Hematopoietic multipotent progenitor cell treated with erythropoietin and hydrocortisone succinate and interleukin-3 and kit ligand, for 17 days (in vitro differentiated cells): Measurements from ENCODE around the gene CH25H.

Experiments used
- DNase-seq: peaks from one replicate; pipeline ENCODE4 v3.0.0-alpha.2; 2015; ENCODE audit warnings: low spot score

Gene CH25H

DNA sequence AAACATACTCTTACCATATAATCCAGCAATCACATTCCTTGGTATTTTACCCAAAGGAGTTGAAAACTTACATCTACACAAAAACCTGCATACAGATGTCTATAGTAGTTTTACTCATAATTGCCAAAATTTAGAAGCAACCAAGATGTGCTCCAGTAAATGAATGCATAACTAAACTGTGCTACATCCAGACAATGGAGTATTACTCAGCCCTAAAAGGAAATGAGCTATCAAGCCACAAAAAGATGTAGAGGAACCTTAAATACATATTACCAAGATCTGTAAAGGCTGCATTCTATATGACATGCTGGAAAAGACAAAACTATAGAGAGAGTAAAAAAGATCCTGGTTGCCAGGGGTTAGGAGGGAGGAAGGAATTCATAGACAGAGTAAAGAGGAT, 21.8 kb upstream of the CH25H start:
- DNase-seq, result no peak

DNA sequence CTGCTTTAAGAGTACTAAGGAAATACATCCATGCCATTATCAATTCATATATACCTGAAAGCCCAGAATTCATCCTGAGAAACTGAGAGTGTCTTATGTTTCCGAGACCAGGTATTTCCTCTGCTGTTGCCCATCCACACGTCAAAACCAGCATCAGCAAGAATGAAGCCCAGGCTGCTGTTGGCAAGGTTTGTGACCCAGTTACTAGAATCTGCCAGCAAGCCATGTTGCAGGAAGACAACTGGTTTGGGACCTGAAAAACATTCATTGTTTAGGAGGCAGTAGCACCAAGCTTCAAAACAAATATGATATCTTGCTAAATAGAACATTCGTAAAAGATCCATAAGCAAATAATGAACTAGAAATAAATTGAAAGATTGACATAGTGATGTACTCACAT, 21.0 kb upstream of the CH25H start:
- no peak for DNase-seq

DNA sequence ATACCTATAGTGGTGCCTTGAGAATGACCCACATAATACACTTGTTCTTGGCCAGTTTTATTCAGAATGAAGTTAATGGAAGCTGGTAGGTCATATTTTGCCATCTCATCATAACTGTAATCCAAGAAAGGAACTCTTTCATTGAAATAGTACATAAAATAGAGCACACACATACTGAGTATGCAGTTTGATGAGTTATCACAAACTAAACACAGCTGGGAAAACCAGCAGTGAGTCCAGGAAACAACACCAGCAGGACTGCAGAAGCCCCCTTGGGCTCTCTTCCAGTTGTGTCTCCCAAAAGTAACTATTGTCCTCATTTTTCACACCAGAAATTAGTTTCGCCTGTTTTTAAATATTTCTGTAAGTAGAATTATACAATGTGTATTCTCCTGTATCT, 19.8 kb upstream of the CH25H start:
- no peak for DNase-seq

DNA sequence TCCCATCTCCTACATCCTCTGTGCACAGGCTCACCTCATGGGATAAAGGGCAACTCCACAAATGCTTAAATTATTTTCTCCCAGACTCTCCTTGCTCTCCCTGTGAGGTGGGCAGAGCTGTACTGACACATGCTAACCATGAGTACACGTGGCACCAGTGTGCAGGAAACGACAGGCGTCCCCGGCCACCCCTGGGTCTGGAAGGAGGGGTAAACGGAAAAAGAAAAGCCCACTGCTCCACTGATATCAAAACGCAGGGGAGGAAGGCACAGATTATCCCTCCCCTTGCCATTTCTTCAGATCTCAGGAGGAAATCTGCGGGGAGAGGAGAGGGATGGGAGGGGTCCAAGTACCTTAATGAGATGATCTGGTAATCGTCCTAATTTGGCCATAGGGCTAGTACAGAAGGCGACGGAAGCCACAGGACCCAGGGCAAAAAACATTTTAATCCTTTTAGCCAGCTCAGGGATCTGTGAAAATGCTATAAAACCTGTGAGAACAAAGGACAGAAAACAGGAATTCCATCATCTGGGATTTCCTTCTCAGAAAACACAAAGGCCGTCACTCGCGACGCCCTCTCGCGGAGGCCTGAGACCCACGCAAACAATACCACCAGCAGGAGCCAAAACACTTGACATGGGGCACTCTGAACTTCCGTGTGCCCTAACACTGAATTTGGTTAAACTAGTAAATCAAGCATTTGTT, 17.8 kb upstream of the CH25H start:
- DNase-seq, result no peak

DNA sequence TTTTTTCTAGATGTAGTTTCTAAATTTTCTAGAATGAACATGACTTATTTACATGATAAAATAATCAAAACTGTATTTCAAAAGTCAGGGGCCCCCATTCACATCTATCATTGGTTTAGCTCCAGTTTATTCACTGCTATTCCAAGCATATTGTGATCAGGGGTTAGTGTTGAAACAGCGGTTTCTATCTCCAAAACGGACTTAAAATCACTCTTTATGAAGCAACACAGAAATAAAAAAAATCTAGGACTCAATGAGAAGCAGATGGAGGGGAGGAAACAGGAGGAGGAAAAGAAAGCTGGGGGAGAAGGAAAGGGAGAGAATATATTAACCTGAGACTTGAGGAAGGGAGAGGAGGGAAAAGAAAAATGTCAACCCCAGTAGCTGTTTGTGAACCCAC, 14.8 kb upstream of the CH25H start:
- no peak for DNase-seq

GRCh38 chr10:89219513-89220218, 12.5 kb upstream of the CH25H start:
- no peak for DNase-seq

- peak; percentile 76 for DNase-seq
Observed at GRCh38 chr10:89217057-89217990, 10.2 kb upstream of the CH25H start.

GRCh38 chr10:89216056-89216455, 8.9 kb upstream of the CH25H start:
- DNase-seq, result no peak

- DNase-seq, result no peak
Observed at GRCh38 chr10:89215511-89215910, 8.4 kb upstream of the CH25H start.

DNA sequence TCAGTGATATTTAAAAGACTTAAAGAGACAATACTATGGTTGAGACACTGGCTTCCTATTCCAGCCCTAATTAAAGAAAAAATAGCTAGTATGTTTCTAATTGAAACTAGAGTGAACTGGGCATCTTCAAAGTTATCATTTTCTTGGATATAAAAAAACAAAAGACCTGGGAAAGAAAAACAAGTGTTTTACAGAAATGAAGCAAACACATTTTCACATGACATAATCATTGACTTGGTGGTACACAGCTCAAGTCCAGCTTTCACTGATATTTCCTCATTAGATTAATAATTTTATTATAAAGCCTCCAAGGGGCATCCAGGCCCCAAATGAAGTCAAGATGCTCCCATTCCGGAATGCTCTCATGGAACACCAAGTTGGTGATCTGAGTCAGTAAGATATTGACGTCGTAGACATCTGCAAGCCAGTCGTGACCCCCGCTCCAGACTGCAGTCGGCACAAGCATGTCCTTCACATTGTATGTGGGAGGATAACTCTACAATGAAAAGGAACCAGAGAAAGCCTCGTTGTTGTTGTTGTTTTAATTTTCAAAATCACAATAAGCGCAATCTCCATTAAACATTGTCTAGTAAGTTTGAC, 7.5 kb upstream of the CH25H start:
- DNase-seq, result no peak

DNA sequence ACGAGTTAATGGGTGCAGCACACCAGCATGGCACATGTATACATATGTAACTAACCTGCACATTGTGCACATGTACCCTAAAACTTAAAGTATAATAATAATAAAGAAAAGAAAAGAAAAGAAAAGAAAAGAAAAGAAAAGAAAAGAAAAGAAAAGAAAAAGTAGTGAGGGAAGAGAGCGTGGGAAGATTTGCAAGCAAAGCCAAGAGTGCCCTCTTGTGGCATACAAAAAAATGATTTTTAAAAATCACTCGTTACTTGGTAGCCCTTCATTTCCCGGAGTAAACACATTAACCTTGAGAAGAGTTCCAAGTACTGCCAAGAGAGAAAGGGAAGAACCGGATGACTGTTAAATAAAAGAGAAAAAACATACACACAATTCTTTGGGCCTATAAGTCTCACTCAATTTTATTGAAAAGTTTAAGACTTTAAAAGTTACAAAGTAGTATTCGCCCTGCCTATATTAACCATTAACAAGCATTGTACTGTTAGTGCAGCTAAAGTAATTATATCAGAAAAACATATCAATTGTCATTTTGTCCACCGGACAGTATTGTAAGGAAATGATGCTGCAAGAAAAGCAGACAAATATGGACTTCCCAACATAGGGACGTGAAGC, 6.2 kb upstream of the CH25H start:
- DNase-seq, result peak; percentile 50

- no peak for DNase-seq
Observed at GRCh38 chr10:89210794-89211425, 3.8 kb upstream of the CH25H start.

DNA sequence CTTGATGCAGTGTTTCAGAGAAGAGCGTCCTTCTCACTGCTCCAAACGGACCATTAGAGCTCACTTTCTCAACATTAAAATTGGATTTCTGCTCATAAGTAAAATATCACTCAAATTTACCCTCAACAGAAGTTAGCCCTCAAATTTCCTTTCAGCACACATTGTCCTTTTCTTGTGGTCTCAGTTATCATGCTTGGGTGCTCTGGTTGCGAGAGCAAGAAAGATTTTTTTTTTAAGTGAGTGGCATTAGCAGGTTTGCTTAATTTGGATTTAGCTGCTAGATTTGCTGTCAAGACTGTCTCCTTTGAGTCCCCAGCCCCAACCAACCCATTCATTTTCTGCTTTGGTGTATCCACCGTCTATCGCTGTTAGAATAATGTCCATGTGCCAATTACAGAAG, 2.6 kb upstream of the CH25H start:
- no peak for DNase-seq

GRCh38 chr10:89207801-89208551, 859 bp upstream of the CH25H start:
- no peak for DNase-seq

DNA sequence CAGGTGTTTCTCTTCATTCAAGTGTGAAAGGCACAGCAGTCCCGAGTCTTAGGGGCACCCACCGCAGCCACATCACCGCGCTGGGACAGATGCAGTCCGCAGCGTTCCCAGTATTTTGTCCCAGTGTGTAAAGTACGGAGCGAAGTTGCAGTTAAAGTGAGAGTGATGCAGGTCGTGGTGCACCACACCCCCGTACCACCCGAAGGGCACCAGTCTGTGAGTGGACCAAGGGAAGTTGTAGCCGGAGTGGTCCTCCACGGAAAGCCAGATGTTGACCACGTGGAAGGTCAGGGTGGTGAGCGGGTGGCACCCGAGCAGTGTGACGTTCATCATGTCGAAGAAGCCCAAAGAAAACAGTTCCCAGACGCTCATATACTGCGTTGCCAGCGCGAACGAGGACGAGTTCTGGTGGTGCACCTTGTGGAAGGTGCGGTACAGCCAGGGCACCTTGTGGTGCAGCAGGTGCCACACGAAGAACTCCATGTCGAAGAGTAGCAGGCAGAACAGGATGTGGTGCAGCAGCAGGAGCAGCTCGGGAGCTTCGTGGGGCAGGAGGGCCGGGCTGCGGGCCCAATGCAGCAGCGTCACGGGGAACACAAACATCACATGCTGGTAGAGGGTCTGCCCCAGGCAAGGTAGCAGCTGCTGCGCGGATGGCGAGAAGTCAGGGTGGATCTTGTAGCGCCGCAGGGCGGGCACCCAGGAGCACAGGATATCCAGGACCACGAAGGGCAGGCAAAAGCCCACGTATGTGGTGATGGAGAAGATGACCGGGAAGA, 526 bp downstream of the CH25H start:
- no peak for DNase-seq

DNA sequence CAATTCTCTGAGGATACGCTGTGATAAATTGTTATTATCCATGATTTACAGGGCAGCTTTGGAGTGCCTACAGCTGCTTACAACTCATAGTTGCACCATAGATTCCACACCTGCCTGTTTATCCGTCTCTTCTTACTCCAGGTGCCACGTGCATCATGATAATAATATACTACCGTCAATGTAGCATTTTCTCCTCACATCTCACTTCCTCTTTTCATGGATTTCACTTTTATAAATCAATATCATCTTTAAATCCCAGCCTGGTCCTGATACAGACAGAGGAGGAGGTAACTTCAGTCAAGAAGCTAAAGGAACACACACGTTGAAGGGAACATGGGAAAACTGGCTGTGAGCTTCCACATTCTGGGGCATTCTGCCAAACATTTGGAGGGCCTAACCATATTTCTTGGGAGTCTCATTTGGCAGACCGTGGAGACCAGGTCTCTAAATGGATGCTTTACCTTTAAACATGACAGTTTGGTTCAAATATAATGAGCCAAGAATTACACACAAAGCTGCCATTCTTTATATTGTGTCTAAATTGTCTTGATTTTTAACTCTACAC, 2.4 kb downstream of the CH25H start:
- DNase-seq, result no peak

DNA sequence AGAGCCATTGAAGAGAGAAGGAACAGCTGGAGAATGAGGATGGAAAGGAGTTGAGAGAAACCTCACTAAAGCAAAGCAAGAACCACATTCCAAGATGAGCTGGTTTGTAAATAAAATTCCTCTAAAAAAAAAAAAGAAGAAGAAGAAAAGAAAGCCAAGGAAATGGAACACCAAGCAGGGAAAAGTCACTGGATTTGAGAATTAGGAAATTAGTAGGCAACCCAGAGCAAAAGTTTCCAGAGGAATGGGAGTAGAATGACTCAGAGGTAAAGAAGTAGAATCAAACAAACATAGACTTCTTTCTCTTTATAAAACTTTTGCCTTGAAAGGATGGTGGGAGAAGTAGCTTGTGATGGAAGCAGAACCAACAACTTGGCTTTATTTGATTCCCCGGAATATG, 3.9 kb downstream of the CH25H start:
- no peak for DNase-seq

GRCh38 chr10:89202033-89202425, 5.1 kb downstream of the CH25H start:
- DNase-seq, result no peak

- no peak for DNase-seq
Observed at GRCh38 chr10:89201345-89202032, 5.6 kb downstream of the CH25H start.
